AG04450 (cell line): ENCODE data around the gene PTX4. TPM values are rescaled to one million over a fixed set of nuclear protein-coding genes. Genes with fewer than 3 reads are reported as not detected.

ENCODE experiments used
- CTCF ChIA-PET: fragments of 300-600, 350-600 bp; formaldehyde crosslinking; extraction: SDS; loops from one replicate; lab custom pipeline; 2022; ENCODE audit warnings: antibody characterized with exemption, inconsistent platforms; lab: Charles Lee
- POLR2A ChIA-PET: fragments of 350-600 bp; formaldehyde crosslinking; extraction: SDS; loops from one replicate; lab custom pipeline; 2021; ENCODE audit warnings: antibody characterized with exemption, inconsistent platforms; lab: Yijun Ruan, JAX
- DNase-seq: peaks from one replicate; pipeline ENCODE4 v3.0.0-alpha.2; 2011; ENCODE audit warnings: low read depth, low spot score
- H3K27ac ChIP-seq: one replicate; pipeline ENCODE4 v1.5.1; 2012; ENCODE audit warnings: low read depth, low read length, control low read depth
- H3K27me3 ChIP-seq: one replicate; pipeline ENCODE4 v1.6.0; 2012; ENCODE audit warnings: low read length; ENCODE audit not compliant: control insufficient read depth, insufficient read depth
- H3K4me3 ChIP-seq: 2 replicates; pipeline ENCODE4 v1.5.1; 2011; ENCODE audit warnings: mild to moderate bottlenecking, low read depth, low read length, control low read depth
- H3K9me3 ChIP-seq: 2 replicates; pipeline ENCODE4 v1.5.1; 2012; ENCODE audit warnings: low read length; ENCODE audit not compliant: control insufficient read depth, insufficient read depth
- CTCF ChIP-seq: IDR thresholded peaks from 2 replicates; pipeline ENCODE4 v1.5.1; 2011; ENCODE audit warnings: low read depth, low read length, control low read depth, inconsistent platforms
- polyA plus RNA-seq: library from polyadenylated mRNA; depleted of rRNA; stranded (reverse); fragments of >200 nt; gene quantifications from 2 replicates; pipeline ENCODE4 v1.2.3, GENCODE V29; 2011

PTX4 gene
- polyA plus RNA-seq, 1 experiment, result not detected

GRCh38 chr16:1528921-1529537 lies 40.3 kb upstream of the PTX4 start:
- CTCF ChIA-PET, result no interaction called here

GRCh38 chr16:1527836-1528811 lies 39.4 kb upstream of the PTX4 start:
- Histone ChIP-seq H3K9me3 (no peaks in the 10 kb centered on the region; the same call in 1 of the 2 replicates), H3K27me3 (no peaks in the 10 kb centered on the region), H3K4me3 (no peak overlapping the region), H3K27ac (no peak overlapping the region)
- POLR2A ChIA-PET, result interaction anchor here (1.1 kb wide), 1 partner anchor 17 kb away, joined by 3 read pairs; no protein-coding TSS in a partner anchor
- no peak for DNase-seq
- CTCF ChIA-PET, result no interaction called here
- no peak for TF ChIP-seq CTCF

More at GRCh38 chr16:1528921-1529537, 40.3 kb upstream of the PTX4 start:
- DNase-seq, result no peak
- no peak for TF ChIP-seq CTCF
- H3K4me3 ChIP-seq, result no peak overlapping the region
- H3K27ac ChIP-seq, result no peak overlapping the region
- POLR2A ChIA-PET, result no interaction called here
- no peaks in the 10 kb centered on the region for H3K27me3 ChIP-seq
- H3K9me3 ChIP-seq, result peaks cover 3% of the 10 kb centered on the region; the same call in 1 of the 2 replicates

- TF ChIP-seq CTCF, result no peak
- POLR2A ChIA-PET, result no interaction called here
- no peak for DNase-seq
- CTCF ChIA-PET, result no interaction called here
- H3K9me3 ChIP-seq, result no peaks in the 10 kb centered on the region; the same call in 1 of the 2 replicates
- no peak overlapping the region for H3K4me3 ChIP-seq
- no peaks in the 10 kb centered on the region for H3K27me3 ChIP-seq
- H3K27ac ChIP-seq, result no peak overlapping the region
These were observed 38.1 kb upstream of the PTX4 start for GRCh38 chr16:1526608-1527555.

GRCh38 chr16:1525871-1526607 lies 37.3 kb upstream of the PTX4 start:
- H3K4me3 ChIP-seq, result no peak overlapping the region
- no peaks in the 10 kb centered on the region; the same call in 1 of the 2 replicates for H3K9me3 ChIP-seq
- no peak for DNase-seq
- ChIA-PET POLR2A (no interaction called here), CTCF (no interaction called here)
- no peak overlapping the region for H3K27ac ChIP-seq
- H3K27me3 ChIP-seq, result no peaks in the 10 kb centered on the region
- TF ChIP-seq CTCF, result no peak
